Neural cell (in vitro differentiated cells): ENCODE results near the gene GBP6.

Source experiments
- RAD21 ChIP-seq: fragments of 450-650 bp; conservative IDR thresholded peaks from 2 replicates; pipeline ENCODE4 v1.6.1; 2014; ENCODE audit warnings: antibody characterized with exemption, mild to moderate bottlenecking, moderate library complexity
- TF ChIP-seq, protein P1 (sequence below): fragments of 450-650 bp; IDR thresholded peaks from 2 replicates; pipeline ENCODE4 v1.5.1; 2014; ENCODE audit warnings: antibody characterized with exemption, mild to moderate bottlenecking, moderate library complexity; ENCODE audit not compliant: poor library complexity, severe bottlenecking

GRCh38 chr1:89332461-89332860, 31.4 kb upstream of the GBP6 start:
- TF ChIP-seq, protein P1, sequence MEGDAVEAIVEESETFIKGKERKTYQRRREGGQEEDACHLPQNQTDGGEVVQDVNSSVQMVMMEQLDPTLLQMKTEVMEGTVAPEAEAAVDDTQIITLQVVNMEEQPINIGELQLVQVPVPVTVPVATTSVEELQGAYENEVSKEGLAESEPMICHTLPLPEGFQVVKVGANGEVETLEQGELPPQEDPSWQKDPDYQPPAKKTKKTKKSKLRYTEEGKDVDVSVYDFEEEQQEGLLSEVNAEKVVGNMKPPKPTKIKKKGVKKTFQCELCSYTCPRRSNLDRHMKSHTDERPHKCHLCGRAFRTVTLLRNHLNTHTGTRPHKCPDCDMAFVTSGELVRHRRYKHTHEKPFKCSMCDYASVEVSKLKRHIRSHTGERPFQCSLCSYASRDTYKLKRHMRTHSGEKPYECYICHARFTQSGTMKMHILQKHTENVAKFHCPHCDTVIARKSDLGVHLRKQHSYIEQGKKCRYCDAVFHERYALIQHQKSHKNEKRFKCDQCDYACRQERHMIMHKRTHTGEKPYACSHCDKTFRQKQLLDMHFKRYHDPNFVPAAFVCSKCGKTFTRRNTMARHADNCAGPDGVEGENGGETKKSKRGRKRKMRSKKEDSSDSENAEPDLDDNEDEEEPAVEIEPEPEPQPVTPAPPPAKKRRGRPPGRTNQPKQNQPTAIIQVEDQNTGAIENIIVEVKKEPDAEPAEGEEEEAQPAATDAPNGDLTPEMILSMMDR: no peak
- TF ChIP-seq RAD21: no peak
